Neuronal stem cell (in vitro differentiated cells): Measurements from ENCODE around the gene TOB2.
A peak's percentile ranks its signal among the peaks of the same experiment; 100 is the strongest.

Experiments used
- DNase-seq: peaks from one replicate; pipeline ENCODE4 v3.0.0-alpha.2; 2013; ENCODE audit warnings: low spot score
- H2AFZ ChIP-seq: one replicate; pipeline ENCODE4 v1.6.1; 2013; ENCODE audit warnings: mild to moderate bottlenecking, low read length, inconsistent platforms
- H2AK5ac ChIP-seq: 2 replicates; pipeline ENCODE4 v1.6.1; 2013; ENCODE audit warnings: low read depth, mild to moderate bottlenecking, inconsistent platforms, low read length, moderate library complexity, mixed read lengths
- H2BK120ac ChIP-seq: 2 replicates; pipeline ENCODE4 v1.6.1; 2013; ENCODE audit warnings: low read depth, mild to moderate bottlenecking, inconsistent platforms, low read length, moderate library complexity, mixed read lengths
- H2BK12ac ChIP-seq: one replicate; pipeline ENCODE4 v1.6.1; 2013; ENCODE audit warnings: low read length, inconsistent platforms
- H2BK15ac ChIP-seq: 2 replicates; pipeline ENCODE4 v1.6.1; 2013; ENCODE audit warnings: mild to moderate bottlenecking, low read length, inconsistent platforms, mixed read lengths
- H2BK5ac ChIP-seq: one replicate; pipeline ENCODE4 v1.6.1; 2013; ENCODE audit warnings: inconsistent platforms, mild to moderate bottlenecking, low read length, moderate library complexity
- H3K14ac ChIP-seq: one replicate; pipeline ENCODE4 v1.6.1; 2013; ENCODE audit warnings: low read length, inconsistent platforms
- H3K18ac ChIP-seq: 2 replicates; pipeline ENCODE4 v1.6.1; 2013; ENCODE audit warnings: low read length, inconsistent platforms
- H3K23ac ChIP-seq: 2 replicates; pipeline ENCODE4 v1.6.1; 2013; ENCODE audit warnings: low read depth, mild to moderate bottlenecking, mixed read lengths, low read length, inconsistent platforms; ENCODE audit not compliant: poor library complexity
- H3K27ac ChIP-seq: replicated peaks from 3 replicates; pipeline ENCODE4 v1.5.1; 2013; ENCODE audit warnings: low read length, inconsistent platforms
- H3K27me3 ChIP-seq, 3 experiments: 2 replicates each; pipeline ENCODE4 v1.6.1; 2013; ENCODE audit warnings: low read length in 3 of 3, mild to moderate bottlenecking in 2 of 3, inconsistent platforms in 1 of 3, low read depth in 1 of 3, mixed read lengths in 1 of 3, moderate library complexity in 1 of 3; ENCODE audit not compliant: control insufficient read depth in 3 of 3, insufficient read depth in 3 of 3
- H3K36me3 ChIP-seq, 2 donors: replicated peaks in 1 of 2; 2 replicates each; pipeline ENCODE4 v1.6.1; 2013; ENCODE audit warnings: low read length in 2 of 2; ENCODE audit not compliant: control insufficient read depth in 2 of 2, insufficient read depth in 2 of 2
- H3K4ac ChIP-seq: 2 replicates; pipeline ENCODE4 v1.6.1; 2013; ENCODE audit warnings: inconsistent platforms, mild to moderate bottlenecking, low read length, moderate library complexity
- H3K4me1 ChIP-seq, 2 donors: 1 replicate in 1 of 2; 2 replicates in 1 of 2; pipeline ENCODE4 v1.6.1; 2013; ENCODE audit warnings: low read length in 2 of 2, low read depth in 1 of 2; ENCODE audit not compliant: control insufficient read depth in 2 of 2, insufficient read depth in 1 of 2
- H3K4me2 ChIP-seq: one replicate; pipeline ENCODE4 v1.6.1; 2013; ENCODE audit warnings: mild to moderate bottlenecking, low read length, inconsistent platforms; ENCODE audit not compliant: insufficient read depth, poor library complexity, severe bottlenecking
- H3K4me3 ChIP-seq, 2 donors: 2 replicates each; pipeline ENCODE4 v1.5.1; 2013; ENCODE audit warnings: low read length in 2 of 2, mild to moderate bottlenecking in 2 of 2, inconsistent platforms in 1 of 2, moderate library complexity in 1 of 2
- H3K79me1 ChIP-seq: one replicate; pipeline ENCODE4 v1.6.1; 2013; ENCODE audit warnings: low read depth, mild to moderate bottlenecking, inconsistent platforms, low read length, moderate library complexity
- H3K9ac ChIP-seq: one replicate; pipeline ENCODE4 v1.6.1; 2013; ENCODE audit warnings: mild to moderate bottlenecking, low read depth, low read length, inconsistent platforms; ENCODE audit not compliant: poor library complexity
- H3K9me3 ChIP-seq, 2 donors: replicated peaks in 1 of 2; 2 replicates each; pipeline versions ENCODE3 to v1.6.1; 2013; ENCODE audit warnings: low read length in 2 of 2, mild to moderate bottlenecking in 2 of 2, inconsistent platforms in 1 of 2, low read depth in 1 of 2, mixed read lengths in 1 of 2, moderate library complexity in 1 of 2; ENCODE audit not compliant: control insufficient read depth in 2 of 2, insufficient read depth in 1 of 2
- H4K8ac ChIP-seq: one replicate; pipeline ENCODE4 v1.6.1; 2013; ENCODE audit warnings: low read depth, mild to moderate bottlenecking, inconsistent platforms, low read length, moderate library complexity
- H4K91ac ChIP-seq: one replicate; pipeline ENCODE4 v1.6.1; 2013; ENCODE audit warnings: low read length, low read depth, mild to moderate bottlenecking, inconsistent platforms; ENCODE audit not compliant: poor library complexity
- WGBS, 2 donors: extraction: QIAGEN DNeasy Blood & Tissue Kit; methylation state at CpG; one replicate each; pipeline ENCODE4 v1.1.7; 2013; ENCODE audit warnings: missing lambda C conversion rate in 2 of 2, mixed read lengths in 1 of 2; ENCODE audit not compliant: insufficient read length in 2 of 2, insufficient replicate concordance in 1 of 2; ENCODE audit errors: extremely low coverage in 2 of 2; 5-methylcytosine and 5-hydroxymethylcytosine counted together

Gene TOB2

GRCh38 chr22:41431656-41432055 lies 14.9 kb downstream of the TOB2 start:
- H3K4ac ChIP-seq: no peak overlapping the region
- peaks cover 14% of the 10 kb centered on the region for H3K79me1 ChIP-seq
- H2BK12ac ChIP-seq: no peak overlapping the region
- H3K27me3 ChIP-seq: no peaks in the 10 kb centered on the region
- H4K91ac ChIP-seq: no peak overlapping the region
- H3K18ac ChIP-seq: peak overlapping the region; percentile 63
- H3K4me2 ChIP-seq: no peak overlapping the region
- no CpG with 5 or more reads among the region's 6 CpGs for WGBS, 2 donors
- H3K14ac ChIP-seq: no peak overlapping the region
- no peak overlapping the region for H2BK15ac ChIP-seq
- H2BK5ac ChIP-seq: peak overlapping the region; percentile 48
- peaks cover 0 to 2% of the 10 kb centered on the region in 2 donors for H3K4me1 ChIP-seq
- DNase-seq: no peak
- H3K9ac ChIP-seq: peak overlapping the region; percentile 40
- H2AK5ac ChIP-seq: no peak overlapping the region
- H3K23ac ChIP-seq: no peak overlapping the region
- no peak overlapping the region for H2AFZ ChIP-seq
- H2BK120ac ChIP-seq: no peak overlapping the region
- H4K8ac ChIP-seq: peak overlapping the region; percentile 10
- no peak overlapping the region for H3K4me3 ChIP-seq
- H3K9me3 ChIP-seq: peaks cover 0 to 2% of the 10 kb centered on the region in 2 donors
- H3K36me3 ChIP-seq: peaks cover 25 to 60% of the 10 kb centered on the region in 2 donors
- no peak overlapping the region for H3K27ac ChIP-seq

DNA sequence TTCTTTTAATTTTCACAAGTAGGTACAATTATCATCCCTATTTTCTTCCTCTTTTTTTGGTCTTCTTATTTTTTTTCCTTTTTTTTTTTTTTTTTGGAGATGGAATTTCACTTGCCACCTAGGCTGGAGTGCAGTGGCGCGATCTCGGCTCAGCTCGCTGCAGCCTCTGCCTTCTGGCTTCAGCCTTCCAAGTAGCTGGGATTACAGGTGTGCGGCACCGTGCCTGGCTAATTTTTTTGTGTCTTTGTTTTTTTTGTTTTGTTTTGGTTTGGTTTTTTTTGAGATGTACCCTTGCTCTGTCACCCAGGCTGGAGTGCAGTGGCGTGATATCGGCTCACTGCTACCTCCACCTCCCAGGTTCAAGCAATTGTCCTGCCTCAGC lies 16.7 kb downstream of the TOB2 start:
- H4K8ac ChIP-seq: no peak overlapping the region
- peaks cover 0 to 2% of the 10 kb centered on the region in 2 donors for H3K4me1 ChIP-seq
- no peak overlapping the region for H3K27ac ChIP-seq
- H3K4me2 ChIP-seq: no peak overlapping the region
- no peaks in the 10 kb centered on the region for H3K27me3 ChIP-seq
- H2AK5ac ChIP-seq: no peak overlapping the region
- WGBS, 2 donors: no CpG with 5 or more reads among the region's 8 CpGs
- no peak overlapping the region for H3K4ac ChIP-seq
- peaks cover 0 to 2% of the 10 kb centered on the region in 2 donors for H3K9me3 ChIP-seq
- H4K91ac ChIP-seq: no peak overlapping the region
- peaks cover 6% of the 10 kb centered on the region for H3K79me1 ChIP-seq
- H2BK12ac ChIP-seq: no peak overlapping the region
- no peak for DNase-seq
- H2AFZ ChIP-seq: no peak overlapping the region
- peaks cover 14 to 52% of the 10 kb centered on the region in 2 donors for H3K36me3 ChIP-seq
- no peak overlapping the region for H2BK15ac ChIP-seq
- H3K23ac ChIP-seq: no peak overlapping the region
- H3K18ac ChIP-seq: no peak overlapping the region
- no peak overlapping the region for H2BK120ac ChIP-seq
- no peak overlapping the region for H3K9ac ChIP-seq
- H2BK5ac ChIP-seq: no peak overlapping the region
- H3K4me3 ChIP-seq: no peak overlapping the region
- H3K14ac ChIP-seq: no peak overlapping the region

DNA sequence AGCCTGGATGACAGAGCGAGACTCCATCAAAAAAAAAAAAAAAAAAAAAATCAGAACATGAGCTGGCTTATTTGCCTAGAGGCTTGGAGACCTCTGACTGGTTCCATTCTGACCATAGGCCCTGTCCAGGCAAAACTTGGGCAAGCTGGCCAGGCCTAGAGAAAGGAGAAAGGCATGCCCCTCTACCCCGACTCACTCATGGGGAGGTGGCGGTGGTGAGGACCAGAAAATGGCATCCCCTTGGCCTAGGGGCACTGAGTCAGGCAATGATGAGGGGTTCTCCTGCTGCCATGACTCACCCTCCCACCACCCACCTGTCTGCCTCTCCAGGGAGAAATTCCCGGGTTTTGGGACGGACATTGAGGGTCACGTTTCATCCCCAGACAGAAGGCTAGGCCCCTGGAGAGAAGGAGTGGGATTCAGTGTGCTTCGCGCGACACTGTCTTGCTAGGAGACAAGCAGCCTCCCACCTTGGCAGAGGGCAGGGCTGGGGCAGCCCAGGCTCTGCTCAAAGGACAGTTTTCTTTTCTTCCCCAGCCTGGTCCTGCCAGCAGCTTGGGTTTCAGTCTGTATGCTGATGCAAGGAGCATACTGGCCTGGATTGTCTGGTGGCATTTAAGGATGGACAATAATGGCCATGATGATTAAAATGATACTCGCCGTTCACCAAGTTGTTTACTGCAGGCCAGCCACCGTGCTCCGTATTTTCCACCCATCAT lies 17.2 kb downstream of the TOB2 start:
- Histone ChIP-seq H3K4me1 (peaks cover 0 to 2% of the 10 kb centered on the region in 2 donors), H2BK12ac (no peak overlapping the region), H3K4ac (no peak overlapping the region), H2BK15ac (no peak overlapping the region), H3K79me1 (peaks cover 6% of the 10 kb centered on the region), H3K4me2 (no peak overlapping the region), H2BK120ac (no peak overlapping the region), H3K9me3 (no peaks in the 10 kb centered on the region), H3K14ac (no peak overlapping the region), H3K27me3 (no peaks in the 10 kb centered on the region), H3K27ac (peak overlapping the region; percentile 19), H3K36me3 (peaks cover 11 to 46% of the 10 kb centered on the region in 2 donors), H2BK5ac (no peak overlapping the region), H4K8ac (no peak overlapping the region), H3K4me3 (no peak overlapping the region), H2AFZ (no peak overlapping the region), H4K91ac (no peak overlapping the region), H2AK5ac (no peak overlapping the region), H3K18ac (no peak overlapping the region), H3K9ac (peak overlapping the region; percentile 57), H3K23ac (peak overlapping the region; percentile 61)
- no CpG with 5 or more reads among the region's 13 CpGs for WGBS, 2 donors
- no peak for DNase-seq

GRCh38 chr22:41425660-41426365 lies 20.8 kb downstream of the TOB2 start:
- Histone ChIP-seq H2BK15ac (no peak overlapping the region), H2BK120ac (no peak overlapping the region), H3K27me3 (no peaks in the 10 kb centered on the region), H3K4me1 (peaks cover 0 to 2% of the 10 kb centered on the region in 2 donors), H3K4me3 (no peak overlapping the region), H3K27ac (no peak overlapping the region), H3K9ac (no peak overlapping the region), H3K14ac (no peak overlapping the region), H3K79me1 (no peaks in the 10 kb centered on the region), H2BK5ac (no peak overlapping the region), H4K91ac (no peak overlapping the region), H3K4ac (no peak overlapping the region), H2AK5ac (no peak overlapping the region), H3K9me3 (no peaks in the 10 kb centered on the region), H2BK12ac (no peak overlapping the region), H3K4me2 (no peak overlapping the region), H3K18ac (no peak overlapping the region), H3K23ac (peak overlapping the region; percentile 34), H3K36me3 (peaks cover 4 to 25% of the 10 kb centered on the region in 2 donors), H2AFZ (no peak overlapping the region), H4K8ac (no peak overlapping the region)
- no CpG with 5 or more reads among the region's 9 CpGs for WGBS, 2 donors
- DNase-seq: no peak
